ENCODE measurements around the gene HS3ST6. TPM values are rescaled to one million over a fixed set of nuclear protein-coding genes. Genes with fewer than 3 reads are reported as not detected.

HS3ST6 gene
- total RNA-seq, 3 donors from 2014 or later: 2.5 to 3.1 (median 2.6) TPM

GRCh38 chr16:1930338-1930720, 12.1 kb upstream of the HS3ST6 start:
- H3K36me3 ChIP-seq (ENCODE audit: low read depth): no peaks in the 10 kb centered on the region
- TF ChIP-seq CTCF (IDR thresholded peaks at IDR 0.05): no peak
- peak in 1 of 3 donors; percentile 46 for DNase-seq
- no peak for ATAC-seq
- intact Hi-C loops (cut with DNase I, micrococcal nuclease): no loop called here
- no peak overlapping the region for H3K4me3 ChIP-seq
- no peaks in the 10 kb centered on the region for H3K9me3 ChIP-seq
- H3K4me1 ChIP-seq (ENCODE audit: low read depth): peaks cover 13% of the 10 kb centered on the region

GRCh38 chr16:1929578-1930337, 11.5 kb upstream of the HS3ST6 start:
- H3K9me3 ChIP-seq: no peaks in the 10 kb centered on the region
- peak; percentile 98 for ATAC-seq
- peak; percentile 91 to 96 (median 91) for DNase-seq
- peak; percentile 99 for TF ChIP-seq CTCF (IDR thresholded peaks at IDR 0.05)
- no peaks in the 10 kb centered on the region for H3K36me3 ChIP-seq (ENCODE audit: low read depth)
- intact Hi-C loops (cut with DNase I, micrococcal nuclease): loop anchor here (5.0 to 10.0 kb wide), 2 partner anchors 65 to 67 kb away; no protein-coding TSS in a partner anchor
- H3K4me1 ChIP-seq (ENCODE audit: low read depth): peaks cover 13% of the 10 kb centered on the region
- peak overlapping the region; percentile 24 for H3K4me3 ChIP-seq

GRCh38 chr16:1929105-1929504, 10.9 kb upstream of the HS3ST6 start:
- no peak for TF ChIP-seq CTCF (IDR thresholded peaks at IDR 0.05)
- peaks cover 13% of the 10 kb centered on the region for H3K4me1 ChIP-seq (ENCODE audit: low read depth)
- DNase-seq (peak in 2 of 3 donors; percentile 62 to 71), ATAC-seq (peak; percentile 62)
- H3K36me3 ChIP-seq (ENCODE audit: low read depth): no peaks in the 10 kb centered on the region
- H3K4me3 ChIP-seq: peak overlapping the region; percentile 24
- intact Hi-C loops (cut with DNase I, micrococcal nuclease): loop anchor here (5.0 to 10.0 kb wide), 2 partner anchors 64 to 67 kb away; no protein-coding TSS in a partner anchor
- no peaks in the 10 kb centered on the region for H3K9me3 ChIP-seq

GRCh38 chr16:1926271-1926670, 8.1 kb upstream of the HS3ST6 start:
- Histone ChIP-seq H3K36me3 (ENCODE audit: low read depth) (no peaks in the 10 kb centered on the region), H3K9me3 (no peaks in the 10 kb centered on the region), H3K4me3 (no peak overlapping the region), H3K4me1 (ENCODE audit: low read depth) (peaks cover 17% of the 10 kb centered on the region)
- no peak for ATAC-seq
- DNase-seq: peak in 1 of 3 donors; percentile 23
- intact Hi-C loops (cut with DNase I, micrococcal nuclease): loop anchor here (5.0 to 10.0 kb wide), 2 partner anchors 61 to 64 kb away; no protein-coding TSS in a partner anchor
- no peak for TF ChIP-seq CTCF (IDR thresholded peaks at IDR 0.05)

- Histone ChIP-seq H3K36me3 (ENCODE audit: low read depth) (no peaks in the 10 kb centered on the region), H3K4me3 (no peak overlapping the region), H3K9me3 (no peaks in the 10 kb centered on the region), H3K4me1 (ENCODE audit: low read depth) (peaks cover 12% of the 10 kb centered on the region)
- intact Hi-C loops (cut with DNase I, micrococcal nuclease): loop anchor here in 1 of 2 donors (10.0 kb wide), 1 partner anchor 59 kb away; no protein-coding TSS in a partner anchor
- no peak for ATAC-seq
- no peak for DNase-seq
- no peak for TF ChIP-seq CTCF (IDR thresholded peaks at IDR 0.05)
These were observed 5.9 kb upstream of the HS3ST6 start for GRCh38 chr16:1924095-1924494.
